ENCODE measurements around the gene ZNF415. TPM values are rescaled to one million over a fixed set of nuclear protein-coding genes. Genes with fewer than 3 reads are reported as not detected.

The ZNF415 gene
- total and polyA plus RNA-seq, 9 of the 15 experiments (the other 6 are each of a cell fraction or from before 2014, with no cell fraction given) = 0.06 to 0.82 (median 0.14) TPM; not detected in 2

DNA sequence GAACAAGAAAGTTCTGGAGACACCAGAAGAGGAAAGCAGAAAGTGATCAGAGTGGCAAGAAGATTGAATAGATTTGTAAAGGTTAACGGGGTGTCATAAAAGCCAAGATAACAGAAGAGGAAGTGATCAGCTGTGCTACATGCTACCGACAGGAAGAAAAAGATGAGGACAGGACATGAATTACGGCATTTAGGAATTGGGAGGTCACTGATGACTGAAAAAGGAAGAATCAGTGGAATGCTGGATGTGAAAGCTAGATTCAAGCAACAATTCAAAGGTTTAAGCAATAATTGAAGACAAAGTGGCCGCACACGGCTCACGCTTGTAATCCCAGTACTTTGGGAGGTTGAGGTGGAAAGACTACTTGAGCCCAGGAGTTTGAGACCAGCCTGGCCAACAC, 44.6 kb downstream of the ZNF415 start:
- FAIRE-seq (no peak), ATAC-seq (no peak), DNase-seq (ENCODE audit: extremely low read depth in 1 of 4, low spot score in 3 of 4) (no peak)
- Histone ChIP-seq H3K36me3 (ENCODE audit: control insufficient read depth, insufficient read depth, low read length) (peaks cover 80% of the 10 kb centered on the region), H2AFZ (ENCODE audit: low read depth, low read length) (no peak overlapping the region), H3K4me3 (no peak overlapping the region), H4K20me1 (replicated peaks; ENCODE audit: control insufficient read depth, insufficient read depth, low read length) (no peaks in the 10 kb centered on the region), H3K79me2 (ENCODE audit: control insufficient read depth, insufficient read depth, low read length) (no peaks in the 10 kb centered on the region), H3K9me1 (ENCODE audit: control insufficient read depth, insufficient read depth, low read length) (no peaks in the 10 kb centered on the region), H3K9me3 (replicated peaks; ENCODE audit: control insufficient read depth, insufficient read depth, low read depth, low read length) (no peaks in the 10 kb centered on the region), H3K9ac (ENCODE audit: insufficient read depth in 1 of 2, low read depth in 2 of 2, low read length in 2 of 2) (no peak overlapping the region), H3K27ac (ENCODE audit: extremely low read depth, low read depth, low read length) (no peak overlapping the region), H3K4me2 (ENCODE audit: insufficient read depth, low read length) (no peak overlapping the region), H3K27me3 (ENCODE audit: control insufficient read depth in 2 of 2, insufficient read depth in 2 of 2, low read length in 2 of 2) (no peaks in the 10 kb centered on the region), H3K4me1 (replicated peaks in 1 of 2; ENCODE audit: control insufficient read depth in 2 of 2, insufficient read depth in 2 of 2, low read length in 2 of 2) (no peaks in the 10 kb centered on the region)
- CTCF ChIA-PET (ENCODE audit: low intra/inter-chr PET ratio) = no interaction called here
- 75% methylated on average over 6 of the region's 6 CpGs for WGBS (ENCODE audit: insufficient coverage, low coverage, missing lambda C conversion rate)
- in situ Hi-C loops (cut with MboI) (no loop called here), intact Hi-C loops (cut with micrococcal nuclease) (no loop called here)
- no TSS peak for BruUV-seq (replicated peaks)
- no peak for TF ChIP-seq ZNF263 (CRISPR knock-in tag; IDR thresholded peaks at IDR 0.05; ENCODE audit: borderline replicate concordance)
- TF ChIP-seq SPI1 (IDR thresholded peaks at IDR 0.05; ENCODE audit: borderline replicate concordance, low read depth, low read length) = peak; percentile 48; the same call in 1 of the 2 replicates
- POLR2A ChIA-PET = no interaction called here

DNA sequence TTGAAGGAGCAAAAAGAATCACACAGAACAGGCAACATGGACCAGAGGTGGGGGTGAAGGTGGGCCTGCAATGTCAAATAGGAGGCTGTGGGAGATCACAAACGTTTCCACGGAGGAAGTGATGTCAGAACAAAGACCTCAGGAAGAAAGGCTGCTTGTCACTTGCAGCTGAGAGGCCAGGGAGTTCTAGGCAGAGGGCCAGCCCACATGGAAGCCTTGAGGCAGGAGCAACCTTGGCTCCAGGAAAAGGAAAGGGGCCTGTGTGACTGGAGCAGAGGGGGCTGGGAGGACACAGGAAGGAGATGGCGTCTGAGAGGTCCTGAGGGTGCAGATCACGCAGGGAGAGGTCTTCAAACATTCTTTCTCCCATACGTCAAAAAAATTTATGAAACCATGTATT, 45.8 kb downstream of the ZNF415 start:
- WGBS (ENCODE audit: insufficient coverage, low coverage, missing lambda C conversion rate) = 67% methylated on average over 5 of the region's 5 CpGs
- Histone ChIP-seq H3K4me2 (ENCODE audit: insufficient read depth, low read length) (no peak overlapping the region), H3K9me3 (replicated peaks; ENCODE audit: control insufficient read depth, insufficient read depth, low read depth, low read length) (no peaks in the 10 kb centered on the region), H4K20me1 (replicated peaks; ENCODE audit: control insufficient read depth, insufficient read depth, low read length) (no peaks in the 10 kb centered on the region), H3K9ac (ENCODE audit: insufficient read depth in 1 of 2, low read depth in 2 of 2, low read length in 2 of 2) (no peak overlapping the region), H3K4me1 (replicated peaks in 1 of 2; ENCODE audit: control insufficient read depth in 2 of 2, insufficient read depth in 2 of 2, low read length in 2 of 2) (no peaks in the 10 kb centered on the region), H3K79me2 (ENCODE audit: control insufficient read depth, insufficient read depth, low read length) (no peaks in the 10 kb centered on the region), H3K27me3 (ENCODE audit: control insufficient read depth in 2 of 2, insufficient read depth in 2 of 2, low read length in 2 of 2) (no peaks in the 10 kb centered on the region), H3K9me1 (ENCODE audit: control insufficient read depth, insufficient read depth, low read length) (no peaks in the 10 kb centered on the region), H3K4me3 (no peak overlapping the region), H2AFZ (ENCODE audit: low read depth, low read length) (no peak overlapping the region), H3K27ac (ENCODE audit: extremely low read depth, low read depth, low read length) (no peak overlapping the region), H3K36me3 (ENCODE audit: control insufficient read depth, insufficient read depth, low read length) (peaks cover 81% of the 10 kb centered on the region; the same call in 2 of the 3 replicates)
- no peak for FAIRE-seq
- no TSS peak for BruUV-seq (replicated peaks)
- ATAC-seq = no peak
- CTCF ChIA-PET (ENCODE audit: low intra/inter-chr PET ratio) = no interaction called here
- POLR2A ChIA-PET = no interaction called here
- in situ Hi-C loops (cut with MboI) (no loop called here), intact Hi-C loops (cut with micrococcal nuclease) (no loop called here)
- DNase-seq (ENCODE audit: extremely low read depth in 1 of 4, low spot score in 3 of 4) = no peak
- TF ChIP-seq STAG1 (CRISPR knock-in tag; IDR thresholded peaks at IDR 0.05; ENCODE audit: borderline replicate concordance) (no peak), KLF6 (CRISPR knock-in tag; IDR thresholded peaks at IDR 0.05; ENCODE audit: borderline replicate concordance) (no peak), MTA1 (IDR thresholded peaks at IDR 0.05; ENCODE audit: borderline replicate concordance) (no peak), HNRNPK (IDR thresholded peaks at IDR 0.05; ENCODE audit: low read depth, low read length, poor library complexity, severe bottlenecking) (no peak), RFX1 (IDR thresholded peaks at IDR 0.05) (no peak), CC2D1A (IDR thresholded peaks at IDR 0.05) (no peak), CBFB (CRISPR knock-in tag; IDR thresholded peaks at IDR 0.05) (no peak), DPF2 (IDR thresholded peaks at IDR 0.05) (no peak), POLR3G (IDR thresholded peaks at IDR 0.05; ENCODE audit: extremely low read depth, insufficient read length, insufficient replicate concordance) (no peak), ZNF41 (CRISPR knock-in tag; conservative IDR thresholded peaks at IDR 0.05) (no peak), GABPB1 (CRISPR knock-in tag; IDR thresholded peaks at IDR 0.05) (no peak)
- TF ChIP-seq, protein P1, sequence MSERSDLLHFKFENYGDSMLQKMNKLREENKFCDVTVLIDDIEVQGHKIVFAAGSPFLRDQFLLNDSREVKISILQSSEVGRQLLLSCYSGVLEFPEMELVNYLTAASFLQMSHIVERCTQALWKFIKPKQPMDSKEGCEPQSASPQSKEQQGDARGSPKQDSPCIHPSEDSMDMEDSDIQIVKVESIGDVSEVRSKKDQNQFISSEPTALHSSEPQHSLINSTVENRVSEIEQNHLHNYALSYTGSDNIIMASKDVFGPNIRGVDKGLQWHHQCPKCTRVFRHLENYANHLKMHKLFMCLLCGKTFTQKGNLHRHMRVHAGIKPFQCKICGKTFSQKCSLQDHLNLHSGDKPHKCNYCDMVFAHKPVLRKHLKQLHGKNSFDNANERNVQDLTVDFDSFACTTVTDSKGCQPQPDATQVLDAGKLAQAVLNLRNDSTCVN (CRISPR knock-in tag; IDR thresholded peaks at IDR 0.05) = no peak
- TF ChIP-seq, protein P2, sequence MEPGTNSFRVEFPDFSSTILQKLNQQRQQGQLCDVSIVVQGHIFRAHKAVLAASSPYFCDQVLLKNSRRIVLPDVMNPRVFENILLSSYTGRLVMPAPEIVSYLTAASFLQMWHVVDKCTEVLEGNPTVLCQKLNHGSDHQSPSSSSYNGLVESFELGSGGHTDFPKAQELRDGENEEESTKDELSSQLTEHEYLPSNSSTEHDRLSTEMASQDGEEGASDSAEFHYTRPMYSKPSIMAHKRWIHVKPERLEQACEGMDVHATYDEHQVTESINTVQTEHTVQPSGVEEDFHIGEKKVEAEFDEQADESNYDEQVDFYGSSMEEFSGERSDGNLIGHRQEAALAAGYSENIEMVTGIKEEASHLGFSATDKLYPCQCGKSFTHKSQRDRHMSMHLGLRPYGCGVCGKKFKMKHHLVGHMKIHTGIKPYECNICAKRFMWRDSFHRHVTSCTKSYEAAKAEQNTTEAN (CRISPR knock-in tag; IDR thresholded peaks at IDR 0.05) = no peak

Measured in K562 (cell line).